GM18519 (cell line): ENCODE results near the gene FIGN.

Experiments used
- ATAC-seq: cut with Tn5 transposase; IDR thresholded peaks from one replicate; pipeline ENCODE4 v1.9.1; 2021; ENCODE audit warnings: mild to moderate bottlenecking, moderate library complexity; ENCODE audit not compliant: unreplicated experiment, low FRiP score

FIGN gene

DNA sequence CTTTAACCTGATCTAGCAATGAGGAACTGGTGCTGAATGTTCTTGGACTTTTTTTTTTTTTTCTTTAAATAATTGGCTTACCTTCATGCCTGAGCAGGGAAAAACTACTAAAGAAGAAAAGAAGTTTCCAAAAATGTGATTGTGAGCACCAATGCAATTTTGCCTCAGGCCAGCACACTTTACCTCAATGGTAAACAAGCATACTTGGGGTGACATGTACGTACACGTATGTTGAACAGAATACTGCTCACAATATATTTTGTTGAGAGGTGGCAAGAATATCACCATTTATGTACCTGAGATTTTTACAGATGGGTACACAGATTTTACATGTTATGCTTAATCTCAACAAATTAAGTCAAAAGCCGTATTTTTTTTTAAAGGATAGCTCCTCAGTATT is 144.3 kb downstream of the FIGN start:
- no peak for ATAC-seq

DNA sequence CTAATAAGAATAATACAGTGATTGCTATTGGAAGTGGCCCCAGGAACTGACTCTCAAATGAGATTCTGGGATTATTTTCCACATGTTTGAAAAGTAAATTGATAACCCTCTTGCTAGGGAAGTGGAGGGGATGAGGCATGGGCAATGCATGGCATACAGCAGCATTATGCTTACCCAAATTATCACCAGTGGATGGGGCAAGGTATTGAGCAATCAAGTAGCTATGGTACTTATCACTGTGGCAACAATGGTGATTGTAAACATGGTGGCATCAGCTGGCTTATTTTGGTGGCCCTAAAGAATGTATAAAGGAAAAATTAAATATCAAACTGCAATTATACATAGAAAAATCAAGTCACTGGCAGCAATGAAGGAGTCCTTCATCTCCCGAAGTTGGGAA is 155.1 kb downstream of the FIGN start:
- ATAC-seq = no peak

DNA sequence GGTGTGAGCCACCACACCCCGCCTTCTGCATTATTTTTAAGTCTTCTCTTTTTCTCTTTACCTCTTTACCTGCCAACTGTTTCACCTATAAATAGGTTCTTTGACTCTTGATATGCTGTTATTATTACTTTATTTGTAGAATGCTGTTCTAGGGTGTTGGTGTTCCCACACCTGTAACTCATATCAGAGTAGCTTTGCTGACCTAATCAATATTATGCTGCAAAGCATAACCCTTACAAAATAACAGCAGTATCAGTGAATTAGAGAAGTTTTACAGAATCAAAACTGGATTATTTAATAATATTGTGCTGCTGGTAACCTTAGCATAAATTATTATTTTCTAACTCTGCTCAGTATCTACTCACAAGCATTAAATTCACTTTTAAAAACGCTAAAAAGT is 161.5 kb downstream of the FIGN start:
- no peak for ATAC-seq

DNA sequence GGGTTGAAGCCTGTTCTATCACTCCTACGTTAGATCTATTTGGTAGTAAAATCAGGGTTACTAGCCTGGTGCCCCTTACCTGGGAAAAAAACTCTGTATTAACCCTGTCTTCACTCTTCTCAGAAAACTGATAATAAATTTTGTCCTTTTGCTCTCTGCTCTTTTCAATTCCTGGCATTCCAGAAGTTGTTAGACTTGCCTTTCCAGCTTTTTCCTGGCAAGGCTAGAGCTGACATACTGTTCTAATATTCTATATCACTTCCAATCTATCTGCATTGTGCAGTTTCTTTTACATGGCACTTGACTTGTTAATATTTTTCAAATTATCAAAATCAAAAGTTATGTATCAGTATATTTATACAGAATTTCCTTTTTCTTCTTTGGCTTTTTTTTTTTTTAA is 162.2 kb downstream of the FIGN start:
- ATAC-seq = no peak

DNA sequence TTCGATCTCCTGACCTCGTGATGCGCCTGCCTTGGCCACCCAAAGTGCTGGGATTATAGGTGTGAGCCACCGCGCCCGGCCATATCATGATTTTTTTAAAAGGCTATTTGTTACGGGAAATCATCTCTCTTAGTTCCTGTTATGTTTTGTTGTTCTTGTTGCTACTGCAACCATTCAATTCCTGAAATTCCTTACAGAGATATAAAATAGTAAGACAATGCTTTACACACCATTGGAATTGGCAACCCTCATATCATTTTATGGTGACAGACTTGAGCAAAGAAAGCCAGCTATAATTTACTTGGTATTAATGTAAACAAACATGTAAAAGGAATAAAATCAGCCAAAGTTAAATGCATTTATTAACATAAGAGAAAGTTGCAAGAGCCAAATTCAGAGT is 163.0 kb downstream of the FIGN start:
- ATAC-seq = no peak

DNA sequence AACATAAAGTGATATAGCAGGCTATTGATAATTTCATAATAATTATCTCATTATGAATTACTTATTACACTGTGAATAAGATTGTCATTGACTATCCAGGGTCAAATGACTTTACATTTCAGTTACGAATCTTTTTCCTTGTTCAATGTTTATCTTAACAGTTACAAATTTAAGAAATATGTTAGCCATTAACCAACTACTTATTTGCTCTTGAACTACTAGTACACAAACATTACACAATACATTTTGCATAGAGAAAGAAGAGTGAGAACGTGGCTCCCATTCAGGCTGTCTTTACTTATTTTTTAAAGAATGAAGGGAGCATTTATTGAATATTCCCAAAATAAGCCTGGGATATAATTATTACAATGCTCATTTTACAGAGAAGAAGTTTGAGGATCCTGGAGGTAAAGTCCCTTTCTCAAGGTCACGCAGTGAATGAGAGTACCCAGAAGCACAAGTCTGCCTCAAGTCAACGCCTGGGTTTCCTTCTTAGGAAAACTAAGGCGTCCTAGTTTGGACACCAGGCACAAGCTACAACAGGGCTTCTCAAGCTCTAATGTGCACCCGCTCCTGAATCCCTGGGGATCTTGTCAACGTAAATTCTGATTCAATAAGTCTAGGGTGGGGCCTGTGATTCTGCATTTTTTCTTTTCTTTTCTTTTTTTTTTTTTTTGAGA is 164.2 kb downstream of the FIGN start:
- no peak for ATAC-seq

DNA sequence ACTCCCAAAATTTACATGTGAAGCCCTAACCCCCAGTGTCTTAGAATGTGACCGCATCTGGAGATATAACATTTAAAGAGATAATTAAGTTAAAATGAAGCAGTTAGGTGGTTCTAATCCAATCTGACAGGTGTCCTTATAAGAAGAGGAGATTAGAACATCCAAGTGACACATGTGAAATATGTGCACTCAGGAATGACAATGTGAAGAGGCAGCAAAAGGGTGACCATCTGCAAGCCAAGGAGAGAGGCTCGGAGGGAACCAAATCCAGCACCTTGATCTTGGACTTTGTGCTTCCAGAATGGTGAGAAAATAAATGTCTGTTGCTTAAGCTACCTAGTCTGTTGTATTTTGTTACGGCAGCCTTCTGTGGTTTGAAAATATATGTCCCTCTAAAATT is 165.4 kb downstream of the FIGN start:
- ATAC-seq = no peak

DNA sequence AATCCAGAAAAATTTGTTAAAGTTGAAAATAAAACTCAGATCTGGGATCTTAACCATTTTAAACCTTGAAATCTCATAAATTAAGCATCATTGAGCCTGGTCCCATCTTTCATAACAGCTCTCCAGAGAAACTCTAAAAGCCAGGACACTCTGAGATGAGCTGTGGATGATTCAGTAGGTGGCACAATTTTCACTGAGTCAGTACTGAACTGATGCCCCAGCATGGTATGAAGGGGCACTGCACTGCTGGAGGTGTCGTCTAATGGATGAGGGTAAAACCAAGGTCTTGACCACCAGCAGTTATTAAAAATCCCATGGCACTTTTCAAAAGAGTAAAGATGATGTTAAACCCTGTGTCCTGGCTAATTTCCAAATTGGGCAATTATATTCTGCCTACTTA is 170.6 kb downstream of the FIGN start:
- no peak for ATAC-seq

DNA sequence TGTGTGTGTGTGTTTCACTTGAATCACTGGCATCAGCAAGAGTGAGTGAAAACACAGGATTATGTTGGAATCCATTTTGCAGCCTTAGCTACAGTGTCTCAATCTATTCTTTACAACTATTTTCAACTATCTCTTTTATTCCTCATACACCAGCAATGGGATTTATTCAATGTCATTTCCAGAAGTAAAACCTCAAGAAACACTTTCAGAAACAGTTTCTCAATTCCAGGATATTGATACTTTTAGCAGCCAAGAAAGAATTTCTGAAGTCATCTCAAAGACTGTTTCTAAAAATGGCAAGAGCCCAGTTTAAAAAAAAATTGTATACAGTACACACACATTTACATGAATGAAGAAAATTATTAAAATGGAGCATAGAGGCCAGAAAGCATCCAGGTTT is 171.6 kb downstream of the FIGN start:
- ATAC-seq = no peak

DNA sequence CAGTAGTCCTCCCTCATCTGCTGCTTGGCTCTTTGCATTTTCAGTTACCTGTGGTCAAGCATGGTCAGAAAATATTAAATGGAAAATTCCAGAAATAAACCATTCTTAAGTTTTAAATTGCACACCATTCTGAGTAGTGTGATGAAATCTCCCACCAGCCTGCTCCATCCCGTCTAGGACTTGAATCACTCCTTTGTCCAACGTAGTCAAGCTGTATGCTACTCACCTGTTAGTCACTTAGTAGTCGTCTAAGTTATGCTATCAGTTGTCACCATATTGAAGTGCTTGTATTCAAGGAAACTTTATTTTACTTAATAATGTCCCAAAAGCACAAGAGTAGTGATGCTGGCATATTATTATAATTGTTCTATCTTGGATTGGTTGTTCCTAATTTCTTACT is 172.5 kb downstream of the FIGN start:
- no peak for ATAC-seq

DNA sequence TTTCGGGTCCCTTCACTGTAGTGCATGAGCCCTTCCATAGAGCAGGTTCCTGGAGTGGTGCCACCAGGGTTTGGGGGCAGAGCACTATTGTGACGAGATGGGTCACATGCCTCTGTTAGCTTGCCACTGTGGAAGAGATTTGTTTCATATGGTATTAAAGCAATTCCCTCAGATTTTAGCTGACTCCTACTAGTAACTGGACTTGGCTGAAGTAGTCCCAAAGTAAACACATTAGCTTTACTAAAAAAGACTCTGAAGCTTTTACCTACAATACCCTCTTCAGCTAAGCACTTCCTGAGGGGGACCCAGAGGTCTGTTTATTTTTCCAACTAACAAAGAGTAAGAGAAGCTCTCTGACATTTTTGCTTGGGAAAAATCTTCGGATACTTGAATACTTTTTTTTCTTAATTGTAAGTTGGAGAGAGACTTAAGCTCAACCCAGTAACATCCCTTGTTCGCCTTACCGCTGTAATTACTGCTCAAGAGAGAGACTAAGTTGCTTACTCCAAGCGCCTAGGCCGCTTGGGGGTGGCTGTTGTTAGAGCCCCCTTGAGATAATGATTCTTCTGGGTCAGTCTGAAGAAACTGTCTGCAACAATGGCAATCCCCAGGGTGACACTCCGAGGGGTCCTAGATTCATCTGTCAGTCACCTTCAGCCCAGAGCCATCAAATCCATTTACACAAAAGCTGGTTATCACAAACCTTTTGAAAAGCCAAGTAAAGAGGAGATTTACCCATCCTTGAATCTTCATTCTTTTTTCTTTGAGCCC is 177.4 kb downstream of the FIGN start:
- ATAC-seq = no peak

DNA sequence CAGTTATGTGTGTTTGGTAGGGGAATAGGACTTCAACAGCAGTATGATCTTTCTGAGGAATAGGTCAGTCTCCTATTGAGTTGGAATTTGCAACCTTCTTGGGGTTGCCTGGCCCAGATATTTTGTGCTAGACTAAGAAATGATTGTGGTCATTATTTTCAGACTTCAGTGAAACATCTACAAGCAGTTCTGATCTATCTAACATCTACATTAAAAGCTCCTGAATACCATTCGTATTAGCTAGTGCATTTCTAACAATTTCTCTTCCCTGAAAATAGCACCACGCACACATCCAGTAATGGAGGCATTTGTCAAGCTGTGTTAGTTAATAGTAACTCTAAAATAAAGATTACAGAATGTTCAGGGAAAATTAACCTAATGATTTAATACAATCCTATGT is 179.3 kb downstream of the FIGN start:
- no peak for ATAC-seq

DNA sequence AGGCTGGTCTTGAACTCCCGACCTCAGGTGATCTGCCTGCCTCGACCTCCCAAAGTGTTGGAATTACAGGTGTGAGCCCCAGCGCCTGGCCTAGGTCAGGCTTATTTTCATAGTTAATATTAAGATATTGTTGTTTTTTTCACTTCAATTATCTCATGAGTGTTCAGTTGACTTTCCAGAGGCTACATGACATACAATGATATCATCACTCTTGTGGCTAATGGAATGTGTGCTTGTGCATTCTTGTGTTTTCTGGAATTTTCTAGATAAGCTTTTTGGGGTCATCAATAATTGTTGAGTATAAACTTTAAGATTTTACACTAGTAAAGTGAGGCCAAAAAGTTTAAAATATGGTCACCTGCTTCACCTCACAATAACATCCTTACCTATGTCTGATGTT is 180.9 kb downstream of the FIGN start:
- no peak for ATAC-seq

DNA sequence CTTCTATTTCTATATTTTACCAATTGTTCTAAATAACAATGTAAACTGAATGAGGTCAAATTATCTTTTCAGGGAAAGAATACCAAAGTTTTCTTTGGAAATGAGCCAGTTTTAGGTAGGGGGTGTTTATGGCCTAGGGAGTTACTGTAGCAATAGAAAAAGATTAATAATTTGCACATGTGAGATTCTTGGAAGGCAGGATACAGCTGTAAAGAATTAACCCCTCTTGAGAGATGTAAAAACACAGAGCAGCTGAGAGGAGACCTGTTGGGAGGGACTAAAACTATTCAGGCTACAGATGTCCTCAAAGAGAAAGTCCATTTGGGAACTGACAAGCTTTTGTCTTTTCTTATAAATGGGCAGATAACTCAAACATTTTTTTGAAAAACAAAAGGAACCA is 182.2 kb downstream of the FIGN start:
- ATAC-seq = no peak

DNA sequence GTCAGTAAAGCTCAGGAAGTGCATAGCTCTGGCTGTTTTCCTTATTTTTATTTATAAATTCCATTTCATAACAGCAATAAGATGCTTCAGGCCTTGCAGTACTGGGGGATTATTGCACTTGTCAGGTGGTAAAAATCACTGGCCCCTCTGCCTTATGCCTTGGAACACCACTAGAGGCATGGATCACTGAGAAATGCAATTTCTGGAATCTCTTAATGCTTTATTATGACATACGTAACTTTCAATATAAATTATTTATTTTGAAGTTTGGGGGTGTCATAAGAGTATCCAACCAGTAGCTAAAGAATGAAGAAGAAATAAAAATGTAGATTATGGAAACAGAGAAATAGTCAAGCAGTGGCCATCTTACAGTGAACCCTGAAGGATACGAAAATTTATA is 183.1 kb downstream of the FIGN start:
- no peak for ATAC-seq

DNA sequence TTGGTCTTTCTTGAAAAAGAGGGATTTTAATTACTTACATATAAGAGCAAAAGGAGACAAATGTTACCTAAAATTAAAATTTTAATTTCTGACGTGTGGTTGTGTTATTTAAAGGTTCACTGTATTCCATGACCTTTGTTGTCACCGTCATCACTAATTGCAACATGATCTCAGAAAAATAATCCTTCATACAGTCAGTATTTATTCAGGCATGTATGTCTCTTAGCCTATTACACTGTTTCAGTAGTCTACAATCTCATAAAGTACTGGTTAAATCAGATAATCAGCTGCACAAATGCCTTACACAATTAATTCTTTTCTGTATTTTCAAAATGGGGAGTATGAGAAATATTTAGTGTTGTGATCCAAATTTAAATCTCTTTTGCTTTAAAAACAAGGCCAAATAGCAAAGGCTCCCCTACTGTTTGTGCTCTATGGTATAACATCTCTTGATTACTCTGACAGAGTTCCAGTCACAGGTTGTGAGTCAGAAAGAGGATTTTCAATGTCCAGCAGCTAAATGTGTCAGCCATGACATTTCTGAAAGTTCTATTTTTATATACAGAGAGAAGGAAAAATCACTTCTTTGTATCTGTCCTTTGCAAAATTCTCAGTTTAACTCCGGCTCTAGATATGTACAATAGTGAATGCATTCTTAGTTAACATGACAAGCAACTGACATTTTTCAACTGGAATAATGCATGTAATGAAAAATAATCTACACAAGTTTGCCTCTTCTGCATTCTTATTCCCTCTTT is 184.0 kb downstream of the FIGN start:
- no peak for ATAC-seq

DNA sequence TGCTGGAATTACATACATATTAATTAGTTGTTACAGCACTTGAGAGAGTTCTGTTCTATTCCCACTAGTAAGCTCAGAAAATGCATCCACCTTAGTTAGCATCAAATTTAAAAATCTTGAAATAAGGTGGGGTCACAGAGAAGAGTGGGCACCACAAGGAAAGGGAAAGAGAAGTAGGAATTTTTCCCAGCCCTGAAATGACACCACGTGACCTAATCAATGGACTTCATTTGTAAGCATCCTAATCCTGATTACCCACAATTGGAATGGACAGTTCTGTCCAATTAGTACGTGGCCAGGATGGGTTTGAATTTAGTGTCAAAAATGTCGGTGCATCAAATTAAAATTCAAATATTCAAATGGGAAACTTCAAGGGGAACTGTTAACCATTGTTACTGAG is 186.8 kb downstream of the FIGN start:
- ATAC-seq = no peak
